NCI-H1436 treated with DMSO at 0.1 percent for 48 hours (cell line): ENCODE measurements around the gene GOLGA6L10.
"Not testable (repeated sequence)": the region's sequence is repeated elsewhere in the genome, so short reads cannot be mapped to it uniquely, and the experiment has no call there.

Experiments
- DNase-seq: peaks from one replicate; lab custom pipeline; 2025; lab: John Stamatoyannopoulos, UW

Gene GOLGA6L10

DNA sequence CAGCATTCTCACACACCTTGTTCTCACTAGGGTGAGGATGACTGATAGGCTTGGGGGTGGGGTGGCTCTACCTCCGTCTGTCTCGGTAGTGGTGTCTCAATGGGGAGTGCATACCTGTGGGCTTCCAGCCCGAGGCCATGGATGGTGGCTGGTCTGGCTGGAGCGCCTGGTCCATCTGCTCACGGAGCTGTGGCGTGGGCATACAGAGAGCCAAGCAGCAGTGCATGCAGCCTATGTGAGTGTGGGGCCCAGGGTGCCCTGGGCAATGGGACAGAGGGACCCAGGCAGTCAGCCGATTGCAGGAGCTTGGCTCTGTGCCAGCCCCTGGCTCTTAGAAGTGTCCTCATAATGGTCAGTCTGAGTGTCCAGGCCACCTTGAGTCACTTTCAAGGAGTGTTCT lies 31.8 kb downstream of the GOLGA6L10 start:
- not testable (repeated sequence) for DNase-seq

DNA sequence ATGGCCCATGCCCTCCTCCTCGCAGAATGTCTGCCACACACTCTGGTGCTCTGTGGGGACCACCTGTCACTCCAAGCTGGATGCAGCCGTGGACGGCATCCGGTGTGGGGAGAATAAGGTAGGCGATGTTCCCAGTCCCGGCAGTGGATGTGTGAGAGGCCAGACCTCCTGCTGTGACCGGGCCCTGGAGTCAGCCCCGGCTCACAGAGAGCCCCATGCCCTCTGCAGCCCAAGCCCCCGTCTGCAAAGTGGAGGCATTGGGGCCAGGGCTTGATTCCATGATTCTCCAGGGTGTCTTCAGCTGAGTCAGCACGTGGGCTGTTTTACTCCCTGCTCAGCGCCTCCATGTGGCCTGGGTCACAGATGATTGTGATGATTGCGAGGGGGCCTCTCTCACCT lies 32.2 kb downstream of the GOLGA6L10 start:
- no peak for DNase-seq

DNA sequence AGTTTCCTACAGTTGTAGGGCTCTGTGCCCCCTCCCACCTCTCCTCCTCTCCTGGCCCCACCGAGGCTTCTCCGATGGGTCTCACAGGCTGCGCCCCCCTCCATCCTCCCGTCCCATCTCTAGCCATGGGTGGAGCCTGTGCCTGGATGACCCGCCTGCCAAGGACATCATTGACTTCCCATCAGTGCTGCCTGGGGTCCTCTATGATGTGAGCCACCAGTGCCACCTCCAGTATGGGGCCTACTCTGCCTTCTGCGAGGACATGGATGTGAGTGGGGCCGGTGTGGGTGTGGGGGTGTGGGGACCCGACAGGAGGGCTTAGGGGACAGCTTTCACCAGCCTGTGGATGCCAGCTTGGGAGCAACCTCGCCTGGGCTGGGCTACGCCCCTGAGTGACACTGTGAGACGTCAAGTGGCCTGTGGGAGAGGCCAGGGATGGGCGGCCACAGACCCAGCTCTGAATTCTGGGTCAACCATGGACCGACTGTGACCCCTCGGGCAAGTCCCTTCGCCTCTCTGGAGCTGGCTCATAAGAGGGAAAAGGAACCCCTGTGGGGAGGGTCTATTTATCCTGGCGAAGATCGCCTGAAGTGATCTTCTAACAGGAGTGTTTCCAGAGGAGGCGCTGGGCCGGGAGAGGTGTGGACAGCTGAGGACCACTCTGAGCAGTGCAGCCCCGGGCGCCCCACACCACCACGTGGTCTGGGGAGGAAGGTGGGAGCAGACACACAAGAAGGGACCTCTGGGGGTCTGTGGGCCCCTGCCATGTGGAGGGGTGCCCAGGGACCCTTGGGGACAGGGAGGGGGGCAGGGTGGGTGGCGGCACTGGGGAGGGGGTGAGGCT lies 32.8 kb downstream of the GOLGA6L10 start:
- not testable (repeated sequence) for DNase-seq

DNA sequence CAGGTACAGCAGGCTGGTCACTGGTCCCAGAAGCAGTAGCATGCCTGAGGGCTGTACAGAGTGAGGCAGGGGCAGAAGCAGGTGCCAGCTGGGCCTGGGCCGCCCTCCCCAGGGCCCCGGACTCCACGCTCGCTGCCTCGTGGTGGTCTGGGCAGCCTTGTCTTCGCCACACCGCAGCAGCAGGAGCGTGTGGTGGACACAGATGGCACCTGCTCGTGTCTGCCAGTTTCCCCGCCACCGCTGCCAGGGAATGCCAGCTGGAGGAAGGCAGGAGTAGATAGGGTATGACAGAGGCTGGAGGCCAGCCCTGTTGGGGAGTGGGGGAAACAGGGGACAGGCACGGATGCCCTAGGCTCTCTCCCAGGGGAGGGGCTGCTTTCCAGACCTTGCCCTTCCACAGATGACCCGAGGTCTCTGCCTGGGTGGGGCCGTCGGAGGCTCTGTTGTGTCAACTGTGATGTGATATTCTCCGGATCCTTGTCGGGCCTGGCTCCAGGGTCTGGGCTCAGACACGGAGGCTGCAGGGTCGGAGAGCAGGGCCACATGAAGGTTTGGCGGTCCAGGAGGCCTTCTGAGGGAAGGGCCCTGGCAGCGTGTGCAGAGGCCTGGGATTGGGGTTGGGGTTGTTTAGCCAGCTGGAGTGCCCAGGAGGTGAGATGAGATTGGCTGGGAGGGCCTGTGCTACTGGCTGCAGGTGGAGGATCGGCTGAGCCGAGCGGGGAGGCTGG lies 33.6 kb downstream of the GOLGA6L10 start:
- DNase-seq, result no peak

- DNase-seq, result no peak
These were observed 34.3 kb downstream of the GOLGA6L10 start for GRCh38 chr15:82314769-82315518.

GRCh38 chr15:82313951-82314768 lies 35.1 kb downstream of the GOLGA6L10 start:
- DNase-seq, result not testable (repeated sequence)

GRCh38 chr15:82313446-82313845 lies 35.8 kb downstream of the GOLGA6L10 start:
- DNase-seq, result no peak

DNA sequence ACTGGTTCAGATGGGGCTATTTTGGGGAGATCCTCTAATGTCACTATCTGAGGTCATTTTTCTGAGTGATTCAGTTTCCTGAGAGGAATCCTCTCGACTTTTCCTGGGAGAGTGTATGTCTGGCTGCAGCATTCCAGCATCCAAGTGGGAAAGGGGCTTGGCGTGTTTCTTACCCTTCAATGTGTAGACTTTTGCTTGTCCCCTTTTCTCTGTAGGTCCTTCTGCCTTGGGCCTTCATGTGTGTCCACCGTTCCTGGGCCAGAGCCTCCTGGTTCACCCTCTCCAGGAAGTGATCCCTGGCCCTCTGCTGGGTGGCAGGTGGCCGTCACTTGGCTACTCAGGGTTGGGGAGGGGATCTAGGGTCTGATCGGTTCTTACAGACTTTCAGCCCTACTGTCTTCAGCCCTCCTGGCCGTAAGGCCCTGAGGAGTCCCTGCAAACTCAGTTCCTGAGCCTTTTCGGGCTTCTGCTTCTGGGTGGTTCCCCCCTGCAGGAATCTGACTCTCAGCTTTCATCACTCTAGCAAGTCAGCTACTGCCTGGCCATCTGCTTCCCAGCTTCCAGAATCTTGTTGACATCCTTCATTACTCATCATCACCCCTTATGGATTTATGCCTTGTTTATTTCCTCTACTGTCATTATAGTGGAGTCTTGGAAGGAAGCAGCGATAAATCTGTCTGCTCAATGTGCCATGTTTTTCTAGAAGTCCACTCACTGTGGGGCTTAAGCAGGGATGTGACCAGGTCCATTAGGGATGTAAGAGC lies 36.5 kb downstream of the GOLGA6L10 start:
- DNase-seq, result no peak

- DNase-seq, result not testable (repeated sequence)
These were observed 38.0 kb downstream of the GOLGA6L10 start for GRCh38 chr15:82311321-82311720.

GRCh38 chr15:82309802-82310201 lies 39.5 kb downstream of the GOLGA6L10 start:
- no peak for DNase-seq

DNA sequence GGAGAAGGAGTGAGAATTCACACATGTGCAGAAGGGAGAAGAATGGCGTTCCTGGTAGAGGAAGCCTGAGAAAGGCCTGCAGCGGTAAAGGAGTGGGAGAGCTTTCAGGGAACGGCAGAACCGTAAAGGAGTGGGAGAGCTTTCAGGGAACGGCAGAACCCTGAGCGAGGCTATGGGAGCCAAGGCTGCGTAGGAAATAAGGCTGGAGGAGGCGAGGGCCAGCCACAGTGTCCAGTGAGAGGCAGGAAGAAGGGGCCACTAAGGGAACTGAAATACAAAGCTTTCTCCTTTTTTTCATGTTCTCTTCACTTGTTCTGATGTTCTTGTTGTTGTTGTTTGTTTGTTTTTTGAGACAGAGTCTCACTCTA lies 41.6 kb downstream of the GOLGA6L10 start:
- DNase-seq, result no peak

GRCh38 chr15:82306791-82307713 lies 42.2 kb downstream of the GOLGA6L10 start:
- no peak for DNase-seq

GRCh38 chr15:82305621-82306048 lies 43.6 kb downstream of the GOLGA6L10 start:
- no peak for DNase-seq

DNA sequence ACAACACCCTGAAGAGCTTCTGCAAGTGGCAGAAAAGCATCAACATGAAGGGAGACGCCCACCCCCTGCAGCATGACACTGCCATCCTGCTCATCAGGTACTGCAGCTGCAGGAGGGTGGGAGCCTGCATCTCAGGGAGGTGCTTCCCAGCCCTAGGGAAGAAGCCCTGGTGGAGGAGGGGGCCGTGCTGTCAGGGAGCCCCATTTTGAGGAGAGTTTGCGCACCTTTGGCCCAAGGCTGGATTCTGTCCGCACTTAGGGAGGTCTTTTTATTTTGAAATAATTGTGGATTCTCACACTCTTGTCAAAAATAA lies 44.5 kb downstream of the GOLGA6L10 start:
- DNase-seq, result no peak

GRCh38 chr15:82303956-82304777 lies 45.1 kb downstream of the GOLGA6L10 start:
- no peak for DNase-seq

DNA sequence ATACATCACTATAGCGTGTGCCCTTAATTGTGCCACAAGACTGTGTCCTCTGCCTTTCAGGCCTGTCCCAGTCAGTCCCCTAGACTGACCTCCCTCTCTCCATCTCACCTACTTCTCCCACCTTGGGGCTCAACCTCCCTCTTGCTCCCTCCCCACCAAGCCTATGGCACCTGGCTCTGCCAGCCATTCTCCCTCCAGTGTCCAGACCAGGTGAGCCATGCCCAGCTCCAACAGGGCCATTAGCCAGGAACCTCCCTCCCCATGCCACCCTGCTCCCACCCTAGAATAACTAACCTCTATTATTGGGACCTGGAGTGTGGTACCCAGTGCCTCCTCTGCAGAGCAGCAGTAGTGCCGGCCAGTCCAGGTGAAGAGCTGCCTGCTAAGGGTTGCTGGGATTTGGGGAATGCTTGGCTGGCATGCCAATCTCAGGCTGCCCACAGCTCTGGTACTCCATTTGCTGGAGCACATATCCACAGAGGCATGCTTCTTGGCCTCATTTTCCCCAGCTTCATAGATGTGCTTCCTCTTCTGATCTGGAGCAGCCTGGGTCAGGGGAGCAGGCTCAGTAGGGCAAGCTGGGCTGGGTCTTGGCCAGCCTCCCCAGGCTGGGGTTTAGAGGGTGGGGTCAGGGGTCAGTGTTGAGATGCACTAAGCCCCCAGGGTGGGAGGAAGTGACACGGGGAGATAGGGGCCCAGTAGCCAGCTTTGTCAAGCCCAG lies 47.8 kb downstream of the GOLGA6L10 start:
- no peak for DNase-seq

DNA sequence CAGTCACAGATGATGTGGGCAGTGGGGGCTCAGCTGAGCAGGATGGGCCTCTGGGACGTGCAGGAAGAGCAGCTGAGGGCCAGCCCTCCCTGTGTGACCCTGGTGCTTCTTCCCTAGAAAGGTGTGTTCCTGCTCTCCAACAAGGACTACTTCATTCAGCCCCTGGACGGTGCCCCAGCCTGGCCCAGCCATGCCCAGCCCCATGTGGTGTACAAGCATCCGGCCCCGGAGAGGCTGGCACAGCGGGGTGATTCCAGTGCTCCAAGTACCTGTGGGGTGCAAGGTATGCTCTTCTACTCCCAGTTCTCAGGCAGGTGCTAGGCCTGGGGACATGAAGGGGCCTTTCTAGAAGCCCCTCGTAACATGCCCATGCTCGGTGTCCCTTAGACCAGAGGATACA lies 48.4 kb downstream of the GOLGA6L10 start:
- DNase-seq, result no peak

- not testable (repeated sequence) for DNase-seq
These were observed 48.9 kb downstream of the GOLGA6L10 start for GRCh38 chr15:82300326-82300725.
